Fibroblast of lung (primary cell): ENCODE measurements around the gene KMT2D.

Experiments
- CTCF ChIP-seq, 2 donors: IDR thresholded peaks in 1 of 2; conservative IDR thresholded peaks in 1 of 2; 1 replicate in 1 of 2; 2 replicates in 1 of 2; pipeline ENCODE4 v1.5.1; 2011 to 2012; ENCODE audit warnings: low read length in 2 of 2, control low read depth in 1 of 2, inconsistent platforms in 1 of 2, low read depth in 1 of 2, mild to moderate bottlenecking in 1 of 2
- EZH2 ChIP-seq: IDR thresholded peaks from 2 replicates; pipeline ENCODE4 v1.5.1; 2012; ENCODE audit warnings: low read length, control low read depth, mild to moderate bottlenecking; ENCODE audit errors: missing control alignments

DNA sequence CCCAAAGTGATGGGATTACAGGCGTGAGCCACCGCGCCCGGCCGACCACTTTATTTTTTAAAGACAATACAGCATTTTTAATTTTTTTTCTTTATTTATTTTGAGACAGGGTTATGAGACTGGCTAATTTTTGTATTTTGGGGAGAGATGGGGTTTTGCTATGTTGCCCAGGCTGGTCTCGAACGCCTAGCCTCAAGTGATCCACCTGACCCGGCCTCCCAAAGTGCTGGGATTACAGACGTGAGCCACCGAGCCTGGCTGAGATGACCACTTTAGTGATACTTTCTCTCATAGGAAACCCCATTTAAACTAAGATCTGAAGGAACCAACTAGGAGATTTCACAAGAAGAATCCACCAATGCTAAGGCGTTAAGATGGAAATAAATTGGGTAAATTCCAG lies 10.4 kb upstream of the KMT2D start:
- TF ChIP-seq EZH2 (no peak), CTCF (conservative IDR thresholded peaks at IDR 0.05 in 1 of 2, IDR thresholded peaks at IDR 0.05 in 1 of 2; ENCODE audit: low read depth in 1 of 2, low read length in 2 of 2) (no peak)
